HG03575 (cell line): Measurements from ENCODE around the gene IRS4.

Source experiments
- ATAC-seq: cut with Tn5 transposase; IDR thresholded peaks from one replicate; pipeline ENCODE4 v1.9.1; 2021; ENCODE audit not compliant: unreplicated experiment, insufficient number of reproducible peaks, low FRiP score; ENCODE audit errors: extremely low read depth

IRS4 gene

DNA sequence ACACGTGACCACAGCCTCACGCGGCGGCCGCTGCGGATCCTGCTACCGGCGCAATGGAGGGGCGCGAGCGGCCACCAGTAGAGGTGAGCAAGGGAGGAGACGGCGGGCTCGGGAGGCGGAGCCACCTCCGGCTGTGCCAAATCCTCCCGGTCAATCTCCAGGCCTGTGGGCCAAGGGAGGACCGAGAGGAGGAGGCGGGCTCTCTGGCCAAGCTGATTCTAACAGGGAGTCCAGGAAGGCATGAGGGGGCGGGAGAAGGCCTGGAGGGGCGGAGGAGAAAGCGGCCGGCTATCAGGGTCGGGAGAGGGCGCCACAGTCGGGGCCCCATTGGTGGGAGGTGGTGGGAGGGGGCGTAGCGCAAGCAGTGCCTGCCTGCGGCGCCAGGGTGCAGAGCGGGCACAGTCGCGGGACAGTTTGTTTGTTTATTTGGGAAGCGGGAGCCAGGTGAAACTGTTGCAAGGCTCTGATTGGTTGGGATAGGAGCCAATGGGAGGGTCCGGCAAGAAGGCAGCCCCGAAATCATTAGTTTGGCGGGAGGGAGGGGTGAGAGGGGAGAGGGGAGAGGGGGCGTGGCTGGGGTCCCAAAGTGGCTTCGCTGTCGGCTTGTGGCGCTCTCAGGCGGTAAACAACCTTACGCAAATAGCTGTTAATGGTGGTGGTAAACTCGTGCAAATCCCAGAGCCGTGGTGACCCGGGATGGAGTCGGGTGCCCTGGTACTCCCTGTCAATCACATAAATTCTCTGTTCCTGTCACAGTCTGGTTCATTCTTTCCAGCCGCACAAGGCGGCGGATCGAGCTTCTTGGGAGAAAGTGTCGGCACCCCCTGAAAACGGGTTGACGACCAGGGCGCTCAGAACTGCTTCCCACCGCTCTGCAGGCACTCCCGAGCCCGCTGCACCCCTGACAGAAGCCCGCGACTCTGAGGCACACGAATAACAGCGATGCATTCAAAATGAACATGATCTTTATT lies at the start of gene IRS4:
Gene IRS4, minus strand, starts transcription at position 55 of the 971 bp plus-strand sequence.
- no peak for ATAC-seq

GRCh38 chrX:108772549-108772948 lies 36.2 kb upstream of the IRS4 start:
- no peak for ATAC-seq

DNA sequence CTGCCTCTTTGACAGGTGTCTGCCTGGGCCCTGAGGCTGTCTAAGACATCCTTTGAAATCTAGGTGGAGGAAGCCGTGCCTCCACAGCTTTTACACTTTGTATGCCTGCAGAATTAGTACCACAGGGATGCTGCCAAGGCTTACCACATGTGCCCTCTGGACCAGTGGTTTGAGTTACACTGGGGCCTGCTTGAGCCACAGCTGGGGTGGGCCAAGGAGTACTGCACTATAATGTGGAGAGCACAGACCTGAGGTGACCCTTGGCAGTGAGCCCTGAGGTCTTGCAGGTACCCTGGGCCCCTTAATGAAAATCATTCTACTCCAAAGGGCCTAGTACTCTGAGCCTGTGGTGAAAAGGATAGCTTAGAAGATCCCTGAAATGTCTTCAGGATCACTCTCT lies 27.2 kb upstream of the IRS4 start:
- no peak for ATAC-seq

GRCh38 chrX:108740299-108740774 lies 4.0 kb upstream of the IRS4 start:
- ATAC-seq, result no peak

DNA sequence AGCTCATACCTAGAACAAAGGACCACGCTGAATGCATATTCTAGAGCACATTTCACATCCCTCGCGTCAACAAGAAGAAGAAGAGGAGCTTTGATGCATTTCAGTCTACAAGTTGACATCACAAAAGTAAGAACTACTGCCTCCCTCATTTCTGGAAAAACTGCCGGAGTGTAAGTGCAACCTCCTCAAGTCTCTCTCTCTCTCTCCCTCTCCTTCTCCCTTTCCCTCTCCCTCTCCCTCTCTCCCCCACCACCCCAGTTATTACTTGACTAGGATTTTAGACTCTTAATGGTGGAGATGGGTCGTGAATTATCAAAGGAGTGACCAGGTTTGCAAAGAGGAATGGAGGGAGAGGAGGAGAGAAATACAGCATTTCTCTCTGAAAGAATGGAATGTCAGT lies 1.4 kb upstream of the IRS4 start:
- ATAC-seq, result no peak

DNA sequence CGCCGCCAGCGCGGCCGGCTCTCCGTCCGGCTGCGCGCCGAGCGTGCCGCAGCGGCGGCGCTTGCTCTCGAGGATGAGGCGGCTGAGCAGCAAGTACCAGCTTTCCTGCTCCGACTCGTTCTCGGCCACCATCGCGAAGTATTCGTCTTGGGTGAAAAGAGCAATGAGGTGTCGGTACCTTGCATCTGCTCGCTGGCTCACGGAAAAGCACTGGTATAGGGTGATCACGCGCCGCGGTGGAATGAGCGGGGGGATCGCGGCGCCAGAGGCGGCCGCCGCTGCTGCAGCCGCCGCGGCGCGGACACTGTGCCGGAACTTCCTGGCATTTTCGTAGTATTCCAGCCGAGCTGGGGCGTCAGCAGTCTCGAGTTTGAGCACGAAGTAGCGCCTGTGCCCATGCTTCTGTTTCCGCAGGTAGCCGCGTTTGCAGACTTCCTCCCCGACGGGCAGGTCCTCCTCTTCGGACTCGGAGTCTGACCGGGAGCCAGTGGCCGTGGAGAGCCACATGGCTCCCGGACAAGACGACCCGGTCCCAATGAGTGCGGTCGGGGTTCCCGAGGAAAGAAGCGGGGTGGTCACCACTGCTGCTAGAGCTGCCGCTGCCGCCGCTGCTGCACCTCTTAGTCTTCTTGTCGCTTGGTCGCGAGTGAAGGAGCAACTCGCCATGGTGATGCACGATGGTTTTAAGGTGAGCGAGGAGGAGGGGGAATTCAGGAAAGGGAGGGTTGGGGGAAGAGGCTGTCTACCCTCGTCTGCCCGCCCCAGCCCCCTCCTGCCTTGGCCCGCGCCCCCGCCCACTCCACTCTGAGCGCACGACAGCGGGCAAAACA lies 469 bp downstream of the IRS4 start:
- ATAC-seq, result no peak

GRCh38 chrX:108735091-108735678 lies 1.2 kb downstream of the IRS4 start:
- no peak for ATAC-seq

GRCh38 chrX:108734426-108734825 lies 1.9 kb downstream of the IRS4 start:
- no peak for ATAC-seq

DNA sequence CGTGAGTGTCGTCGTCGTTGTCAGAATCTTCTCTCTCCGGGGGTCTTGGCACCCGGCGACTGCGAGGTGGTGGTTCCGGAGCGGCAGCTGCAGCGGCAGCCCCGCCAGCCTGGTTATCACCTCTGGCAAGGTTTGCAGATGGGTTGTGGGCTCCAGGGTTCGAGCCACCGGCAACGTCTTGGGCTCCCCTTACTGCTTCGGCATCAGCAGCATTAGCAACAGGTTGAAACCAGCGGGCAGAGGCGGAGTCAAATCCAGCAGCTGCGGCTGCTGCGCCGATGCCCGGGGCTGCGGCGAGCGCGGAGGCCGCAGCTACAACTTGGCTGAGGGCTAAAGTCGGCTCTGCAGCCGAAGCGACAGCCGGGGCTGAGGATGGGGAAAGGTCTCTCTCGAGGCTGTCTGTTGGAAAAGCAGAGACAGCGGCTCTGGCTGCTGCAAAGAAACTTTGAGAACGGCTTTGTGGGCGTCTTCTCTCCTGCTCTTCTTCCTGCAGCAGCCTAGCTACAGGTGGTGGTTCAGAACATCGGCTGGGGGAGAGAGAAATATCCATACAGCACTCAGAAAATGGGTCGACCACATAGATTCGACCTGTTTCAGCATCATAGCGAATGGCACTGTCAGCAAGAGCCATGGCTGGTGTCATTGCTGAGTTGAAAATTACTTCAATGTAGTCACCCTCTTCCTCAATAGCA lies 3.6 kb downstream of the IRS4 start:
- ATAC-seq, result no peak

- no peak for ATAC-seq
Observed at GRCh38 chrX:108731153-108731552, 5.2 kb downstream of the IRS4 start.

- ATAC-seq, result no peak
Observed at GRCh38 chrX:108726748-108727147, 9.6 kb downstream of the IRS4 start.

GRCh38 chrX:108722561-108722960 lies 13.8 kb downstream of the IRS4 start:
- no peak for ATAC-seq

DNA sequence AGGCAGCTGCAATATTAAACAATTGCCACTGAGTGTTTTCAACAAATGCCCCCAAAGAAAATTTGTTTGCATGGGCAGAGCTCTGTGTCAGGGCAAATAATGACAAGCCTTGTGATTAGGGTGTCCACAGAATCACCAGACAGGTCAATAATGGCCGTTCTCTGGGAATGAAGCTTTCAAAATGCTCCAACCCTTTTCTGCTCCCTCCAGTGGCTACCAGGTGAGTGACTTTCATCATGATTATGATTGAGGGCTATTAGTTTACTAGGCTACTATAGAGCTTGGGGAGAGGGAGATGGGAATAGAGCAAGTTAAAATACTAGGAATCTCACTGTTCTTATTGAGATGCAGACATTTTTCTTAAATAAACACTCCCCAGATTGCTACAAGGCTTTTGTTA lies 23.5 kb downstream of the IRS4 start:
- no peak for ATAC-seq

- no peak for ATAC-seq
Observed at GRCh38 chrX:108704839-108705238, 31.5 kb downstream of the IRS4 start.

DNA sequence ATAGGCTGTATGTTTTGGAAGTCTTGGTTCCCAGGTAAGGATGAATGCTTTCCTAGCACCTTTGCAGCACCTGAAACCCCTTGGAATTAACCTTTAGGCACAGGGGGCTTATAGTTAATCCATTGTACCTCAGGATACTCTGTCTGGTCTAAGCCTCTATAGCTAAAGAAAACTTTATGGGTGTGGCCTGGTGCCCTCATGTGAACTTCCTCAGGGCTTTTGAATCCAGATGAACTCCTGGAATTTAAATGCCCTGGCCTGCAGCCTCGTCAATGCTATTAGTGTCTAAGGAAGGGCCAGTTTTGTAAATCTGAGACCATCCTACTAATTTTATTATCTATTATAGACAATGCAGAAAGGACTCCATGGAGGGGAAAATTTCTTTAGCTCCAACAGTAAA lies 33.8 kb downstream of the IRS4 start:
- ATAC-seq, result no peak

GRCh38 chrX:108701633-108702032 lies 34.7 kb downstream of the IRS4 start:
- no peak for ATAC-seq

DNA sequence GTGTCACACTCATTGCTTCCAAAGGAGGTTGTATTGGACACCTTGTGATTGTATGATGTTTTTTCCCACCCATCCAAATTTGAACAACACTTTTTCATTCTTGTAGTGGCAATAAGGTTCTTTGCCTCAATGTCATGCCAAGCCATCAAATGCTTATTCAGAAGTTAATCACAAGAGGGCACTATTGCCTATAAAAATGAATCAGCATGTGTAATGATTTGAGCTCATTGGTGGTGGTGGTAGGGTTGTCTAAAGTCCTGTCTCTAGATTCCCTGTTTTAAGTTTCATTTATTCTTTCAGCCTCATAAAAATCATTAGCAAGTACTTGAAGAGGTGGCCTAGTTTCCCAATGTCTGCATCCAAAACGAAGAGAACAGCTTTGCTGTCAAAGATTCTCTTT lies 37.0 kb downstream of the IRS4 start:
- ATAC-seq, result no peak

DNA sequence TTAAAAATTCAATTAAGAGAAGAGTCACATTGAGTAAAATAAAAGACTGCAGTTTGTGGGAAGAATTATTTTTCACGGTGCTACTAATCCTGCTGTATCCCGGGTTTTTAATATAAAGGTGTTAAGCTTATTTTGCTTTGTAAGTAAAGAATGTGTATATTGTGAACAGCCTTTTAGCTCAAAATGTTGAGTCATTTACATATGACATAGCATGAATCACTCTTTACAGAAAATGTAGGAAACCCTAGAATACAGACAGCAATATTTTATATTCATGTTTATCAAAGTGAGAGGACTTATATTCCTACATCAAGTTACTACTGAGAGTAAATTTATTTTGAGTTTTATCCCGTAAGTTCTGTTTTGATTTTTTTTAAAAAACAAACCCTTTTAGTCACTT lies 39.7 kb downstream of the IRS4 start:
- no peak for ATAC-seq
